ENCODE measurements around the gene SCGB3A2.

The SCGB3A2 gene

DNA sequence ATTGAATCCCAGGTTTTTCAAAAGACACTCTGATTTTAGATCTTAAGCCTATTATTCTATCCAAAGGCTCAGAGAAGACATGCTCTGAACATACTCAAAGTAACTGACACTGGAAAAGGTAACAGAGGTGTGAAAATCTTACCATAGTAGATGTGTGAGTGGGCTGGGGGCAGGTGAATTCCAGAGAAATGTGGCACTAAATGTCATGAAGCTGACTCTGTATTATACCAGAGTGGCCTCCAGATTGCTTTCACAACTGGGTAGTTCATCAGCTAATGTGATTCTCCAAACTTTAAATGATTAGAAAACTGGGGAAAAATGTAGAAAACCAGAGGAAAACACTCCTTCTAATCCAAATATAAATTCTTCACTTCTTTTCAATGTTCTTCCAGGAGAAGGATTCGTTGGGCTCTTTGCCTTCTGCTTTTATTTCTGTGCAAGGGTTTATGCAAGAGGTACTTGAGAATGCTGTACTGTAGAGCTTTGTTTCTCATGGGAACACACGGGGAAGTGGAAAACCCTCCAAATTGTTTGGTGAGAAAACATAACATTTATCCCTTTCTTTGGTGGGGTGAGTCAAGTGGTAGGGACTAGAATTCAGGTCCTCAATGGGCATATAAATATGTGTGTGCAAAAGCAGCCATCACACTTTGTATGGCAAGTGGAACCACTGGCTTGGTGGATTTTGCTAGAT lies at the start of gene SCGB3A2:
SCGB3A2 (plus strand) TSS at position 646 of the 694 bp plus-strand sequence. CDS start 93 bp downstream, outside the sequence.
- H3K4me3 ChIP-seq (ENCODE audit: low read depth, low read length), result no peak within 1 kb of the TSS
- TF ChIP-seq, protein P1, sequence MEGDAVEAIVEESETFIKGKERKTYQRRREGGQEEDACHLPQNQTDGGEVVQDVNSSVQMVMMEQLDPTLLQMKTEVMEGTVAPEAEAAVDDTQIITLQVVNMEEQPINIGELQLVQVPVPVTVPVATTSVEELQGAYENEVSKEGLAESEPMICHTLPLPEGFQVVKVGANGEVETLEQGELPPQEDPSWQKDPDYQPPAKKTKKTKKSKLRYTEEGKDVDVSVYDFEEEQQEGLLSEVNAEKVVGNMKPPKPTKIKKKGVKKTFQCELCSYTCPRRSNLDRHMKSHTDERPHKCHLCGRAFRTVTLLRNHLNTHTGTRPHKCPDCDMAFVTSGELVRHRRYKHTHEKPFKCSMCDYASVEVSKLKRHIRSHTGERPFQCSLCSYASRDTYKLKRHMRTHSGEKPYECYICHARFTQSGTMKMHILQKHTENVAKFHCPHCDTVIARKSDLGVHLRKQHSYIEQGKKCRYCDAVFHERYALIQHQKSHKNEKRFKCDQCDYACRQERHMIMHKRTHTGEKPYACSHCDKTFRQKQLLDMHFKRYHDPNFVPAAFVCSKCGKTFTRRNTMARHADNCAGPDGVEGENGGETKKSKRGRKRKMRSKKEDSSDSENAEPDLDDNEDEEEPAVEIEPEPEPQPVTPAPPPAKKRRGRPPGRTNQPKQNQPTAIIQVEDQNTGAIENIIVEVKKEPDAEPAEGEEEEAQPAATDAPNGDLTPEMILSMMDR (IDR thresholded peaks at IDR 0.05; ENCODE audit: low read depth, low read length, missing control alignments), result no peak
- no peak for DNase-seq (ENCODE audit: low read depth)
- in situ Hi-C loops (cut with HindIII; ENCODE audit: low sequenced_read_pairs), result no loop called here

GRCh38 chr5:147830035-147830434 lies 48.5 kb upstream of the SCGB3A2 start:
- no peak overlapping the region for H3K4me3 ChIP-seq (ENCODE audit: low read depth, low read length)
- TF ChIP-seq, protein P1 (IDR thresholded peaks at IDR 0.05; ENCODE audit: low read depth, low read length, missing control alignments), result no peak
- in situ Hi-C loops (cut with HindIII; ENCODE audit: low sequenced_read_pairs), result no loop called here
- no peak for DNase-seq (ENCODE audit: low read depth)

GRCh38 chr5:147831465-147831864 lies 47.0 kb upstream of the SCGB3A2 start, which contains the start of gene SPINK1:
Gene SPINK1, minus strand, starts transcription at chr5:147831671. Its CDS starts 94 bp downstream, at chr5:147831577.
- no peak within 1 kb of the TSS for H3K4me3 ChIP-seq (ENCODE audit: low read depth, low read length)
- DNase-seq (ENCODE audit: low read depth), result no peak
- in situ Hi-C loops (cut with HindIII; ENCODE audit: low sequenced_read_pairs), result no loop called here
- TF ChIP-seq, protein P1 (IDR thresholded peaks at IDR 0.05; ENCODE audit: low read depth, low read length, missing control alignments), result no peak

DNA sequence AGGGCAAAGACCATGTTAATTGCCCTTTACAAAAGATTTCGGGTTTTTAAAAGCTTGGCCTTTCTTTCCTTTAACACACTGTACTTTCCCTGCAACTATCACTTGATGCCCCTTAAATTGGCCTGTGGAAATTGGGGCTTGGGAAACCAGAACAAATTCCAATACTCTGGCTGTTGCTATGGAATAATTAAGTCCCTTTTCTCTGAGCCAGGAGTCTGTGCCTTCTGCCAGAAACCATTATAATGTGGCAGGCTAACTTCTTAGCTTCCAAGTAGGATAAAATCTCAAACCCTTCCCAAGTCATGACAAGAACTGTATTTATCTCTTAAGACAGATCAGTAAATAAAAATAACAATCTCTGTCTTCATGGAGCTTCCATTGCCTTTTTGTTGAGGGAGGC lies 46.0 kb upstream of the SCGB3A2 start:
- in situ Hi-C loops (cut with HindIII; ENCODE audit: low sequenced_read_pairs), result no loop called here
- TF ChIP-seq, protein P1 (IDR thresholded peaks at IDR 0.05; ENCODE audit: low read depth, low read length, missing control alignments), result no peak
- no peak for DNase-seq (ENCODE audit: low read depth)
- no peak overlapping the region for H3K4me3 ChIP-seq (ENCODE audit: low read depth, low read length)

- TF ChIP-seq, protein P1 (IDR thresholded peaks at IDR 0.05; ENCODE audit: low read depth, low read length, missing control alignments), result no peak
- no peak overlapping the region for H3K4me3 ChIP-seq (ENCODE audit: low read depth, low read length)
- DNase-seq (ENCODE audit: low read depth), result no peak
- in situ Hi-C loops (cut with HindIII; ENCODE audit: low sequenced_read_pairs), result no loop called here
Measured at GRCh38 chr5:147835386-147835798, 43.1 kb upstream of the SCGB3A2 start.

GRCh38 chr5:147836439-147836838 lies 42.1 kb upstream of the SCGB3A2 start:
- no peak overlapping the region for H3K4me3 ChIP-seq (ENCODE audit: low read depth, low read length)
- DNase-seq (ENCODE audit: low read depth), result no peak
- in situ Hi-C loops (cut with HindIII; ENCODE audit: low sequenced_read_pairs), result no loop called here
- TF ChIP-seq, protein P1 (IDR thresholded peaks at IDR 0.05; ENCODE audit: low read depth, low read length, missing control alignments), result no peak

Measured in astrocyte of the cerebellum (primary cell).